Measurements from ENCODE around the gene TPD52L1.

- TF ChIP-seq POLR2A (IDR thresholded peaks at IDR 0.05; ENCODE audit: low read depth, low read length) (no peak), RCOR1 (IDR thresholded peaks at IDR 0.05; ENCODE audit: insufficient replicate concordance, low read length) (no peak), RFX5 (IDR thresholded peaks at IDR 0.05; ENCODE audit: low read depth, low read length) (no peak), SMC3 (IDR thresholded peaks at IDR 0.05; ENCODE audit: low read depth, low read length) (no peak), ELK1 (IDR thresholded peaks at IDR 0.05; ENCODE audit: borderline replicate concordance, low read depth, low read length) (no peak), RAD21 (IDR thresholded peaks at IDR 0.05; ENCODE audit: low read length) (no peak)
- TF ChIP-seq, protein P1, sequence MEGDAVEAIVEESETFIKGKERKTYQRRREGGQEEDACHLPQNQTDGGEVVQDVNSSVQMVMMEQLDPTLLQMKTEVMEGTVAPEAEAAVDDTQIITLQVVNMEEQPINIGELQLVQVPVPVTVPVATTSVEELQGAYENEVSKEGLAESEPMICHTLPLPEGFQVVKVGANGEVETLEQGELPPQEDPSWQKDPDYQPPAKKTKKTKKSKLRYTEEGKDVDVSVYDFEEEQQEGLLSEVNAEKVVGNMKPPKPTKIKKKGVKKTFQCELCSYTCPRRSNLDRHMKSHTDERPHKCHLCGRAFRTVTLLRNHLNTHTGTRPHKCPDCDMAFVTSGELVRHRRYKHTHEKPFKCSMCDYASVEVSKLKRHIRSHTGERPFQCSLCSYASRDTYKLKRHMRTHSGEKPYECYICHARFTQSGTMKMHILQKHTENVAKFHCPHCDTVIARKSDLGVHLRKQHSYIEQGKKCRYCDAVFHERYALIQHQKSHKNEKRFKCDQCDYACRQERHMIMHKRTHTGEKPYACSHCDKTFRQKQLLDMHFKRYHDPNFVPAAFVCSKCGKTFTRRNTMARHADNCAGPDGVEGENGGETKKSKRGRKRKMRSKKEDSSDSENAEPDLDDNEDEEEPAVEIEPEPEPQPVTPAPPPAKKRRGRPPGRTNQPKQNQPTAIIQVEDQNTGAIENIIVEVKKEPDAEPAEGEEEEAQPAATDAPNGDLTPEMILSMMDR (conservative IDR thresholded peaks at IDR 0.05; ENCODE audit: low read depth, low read length), result no peak
- TF ChIP-seq, protein P2, sequence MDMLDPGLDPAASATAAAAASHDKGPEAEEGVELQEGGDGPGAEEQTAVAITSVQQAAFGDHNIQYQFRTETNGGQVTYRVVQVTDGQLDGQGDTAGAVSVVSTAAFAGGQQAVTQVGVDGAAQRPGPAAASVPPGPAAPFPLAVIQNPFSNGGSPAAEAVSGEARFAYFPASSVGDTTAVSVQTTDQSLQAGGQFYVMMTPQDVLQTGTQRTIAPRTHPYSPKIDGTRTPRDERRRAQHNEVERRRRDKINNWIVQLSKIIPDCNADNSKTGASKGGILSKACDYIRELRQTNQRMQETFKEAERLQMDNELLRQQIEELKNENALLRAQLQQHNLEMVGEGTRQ (IDR thresholded peaks at IDR 0.05; ENCODE audit: low read depth, low read length), result no peak
These were observed 145.7 kb downstream of the TPD52L1 start for GRCh38 chr6:125299257-125299656.

Data from IMR-90 (cell line).